C4-2B (cell line): ENCODE data around the gene REV3L.

ENCODE experiments used
- H3K27ac ChIP-seq: fragments of 450-650 bp; 2 replicates; pipeline ENCODE4 v1.5.1; 2017
- ZFX ChIP-seq: fragments of 450-650 bp; IDR thresholded peaks from 2 replicates; pipeline ENCODE4 v1.6.1; 2017
- TF ChIP-seq, protein P1 (sequence below): fragments of 450-650 bp; conservative IDR thresholded peaks from 2 replicates; pipeline ENCODE4 v1.5.1; 2017; ENCODE audit warnings: mild to moderate bottlenecking

Gene REV3L

DNA sequence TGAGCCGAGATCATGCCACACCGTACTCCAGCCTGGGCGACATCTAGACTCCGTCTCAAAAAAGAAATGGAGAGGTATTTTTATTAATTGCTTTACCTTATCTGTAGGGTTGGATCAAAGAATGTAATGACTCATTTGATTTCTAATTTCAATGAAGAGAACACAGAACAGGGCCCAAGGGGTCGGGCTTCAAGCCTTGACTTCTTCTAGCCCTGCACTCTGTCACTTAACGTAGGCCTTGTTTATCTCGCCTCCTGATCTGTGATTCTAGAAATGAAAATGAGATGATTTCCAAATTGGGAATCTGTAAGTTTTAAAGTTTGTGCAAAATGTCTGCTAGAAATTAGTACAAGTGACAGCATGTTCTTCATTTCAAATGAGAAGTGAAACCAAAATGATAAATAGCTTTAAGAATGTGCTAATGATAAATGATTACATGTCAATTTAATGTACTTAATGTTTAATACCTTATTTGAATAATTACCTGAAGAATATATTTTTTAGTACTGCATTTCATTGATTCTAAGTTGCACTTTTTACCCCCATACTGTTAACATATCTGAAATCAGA lies 215.2 kb downstream of the REV3L start:
- TF ChIP-seq, protein P1, sequence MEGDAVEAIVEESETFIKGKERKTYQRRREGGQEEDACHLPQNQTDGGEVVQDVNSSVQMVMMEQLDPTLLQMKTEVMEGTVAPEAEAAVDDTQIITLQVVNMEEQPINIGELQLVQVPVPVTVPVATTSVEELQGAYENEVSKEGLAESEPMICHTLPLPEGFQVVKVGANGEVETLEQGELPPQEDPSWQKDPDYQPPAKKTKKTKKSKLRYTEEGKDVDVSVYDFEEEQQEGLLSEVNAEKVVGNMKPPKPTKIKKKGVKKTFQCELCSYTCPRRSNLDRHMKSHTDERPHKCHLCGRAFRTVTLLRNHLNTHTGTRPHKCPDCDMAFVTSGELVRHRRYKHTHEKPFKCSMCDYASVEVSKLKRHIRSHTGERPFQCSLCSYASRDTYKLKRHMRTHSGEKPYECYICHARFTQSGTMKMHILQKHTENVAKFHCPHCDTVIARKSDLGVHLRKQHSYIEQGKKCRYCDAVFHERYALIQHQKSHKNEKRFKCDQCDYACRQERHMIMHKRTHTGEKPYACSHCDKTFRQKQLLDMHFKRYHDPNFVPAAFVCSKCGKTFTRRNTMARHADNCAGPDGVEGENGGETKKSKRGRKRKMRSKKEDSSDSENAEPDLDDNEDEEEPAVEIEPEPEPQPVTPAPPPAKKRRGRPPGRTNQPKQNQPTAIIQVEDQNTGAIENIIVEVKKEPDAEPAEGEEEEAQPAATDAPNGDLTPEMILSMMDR: no peak
- TF ChIP-seq ZFX: no peak
- no peak overlapping the region for H3K27ac ChIP-seq

- no peak for TF ChIP-seq ZFX
- TF ChIP-seq, protein P1: no peak
- no peak overlapping the region for H3K27ac ChIP-seq
Observed at GRCh38 chr6:111266276-111266675, 216.7 kb downstream of the REV3L start.

- no peak overlapping the region for H3K27ac ChIP-seq
- no peak for TF ChIP-seq ZFX
- TF ChIP-seq, protein P1: no peak
Observed at GRCh38 chr6:111265842-111266241, 217.2 kb downstream of the REV3L start.

- TF ChIP-seq, protein P1: no peak
- no peak for TF ChIP-seq ZFX
- H3K27ac ChIP-seq: no peak overlapping the region
Observed at GRCh38 chr6:111263837-111264236, 219.2 kb downstream of the REV3L start.

DNA sequence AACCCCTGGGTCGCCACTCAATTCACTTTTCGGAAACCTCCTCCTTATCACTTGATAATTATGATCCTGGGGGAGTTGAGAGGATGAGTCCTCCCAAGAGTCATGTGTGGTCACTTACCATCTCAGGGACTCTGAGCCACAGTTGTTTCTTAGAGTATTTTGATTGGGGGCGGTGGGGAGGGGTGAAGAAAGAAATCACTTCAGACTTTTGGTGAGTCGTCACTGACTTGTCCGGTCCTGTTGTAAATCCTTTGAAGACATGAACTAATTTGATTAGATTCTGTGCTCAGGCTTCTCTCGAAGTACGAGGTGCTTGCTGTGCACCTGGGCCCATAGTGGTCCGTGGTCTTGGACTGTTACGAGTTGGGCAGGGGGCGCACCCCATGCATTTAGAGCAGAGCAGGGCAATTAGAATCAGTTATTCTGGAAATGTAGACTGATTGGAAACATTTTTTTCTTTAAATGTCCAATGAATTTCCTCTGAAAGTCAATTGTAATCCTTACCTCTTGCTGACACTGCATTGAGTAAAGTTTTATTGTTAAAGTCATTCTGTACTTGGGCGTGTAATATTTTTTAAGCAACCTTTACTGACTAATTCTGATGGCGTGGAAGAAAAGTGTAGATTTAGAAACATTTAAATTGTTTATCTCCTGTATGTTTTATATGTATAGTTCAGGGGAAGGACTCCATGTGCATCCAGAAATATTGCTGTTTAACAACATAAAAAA lies 222.3 kb downstream of the REV3L start:
- TF ChIP-seq, protein P1: no peak
- TF ChIP-seq ZFX: no peak
- H3K27ac ChIP-seq: no peak overlapping the region

GRCh38 chr6:111259089-111259831 lies 223.8 kb downstream of the REV3L start:
- peak; percentile 62 for TF ChIP-seq ZFX
- TF ChIP-seq, protein P1: peak; percentile 94
- peak overlapping the region; percentile 74 for H3K27ac ChIP-seq

GRCh38 chr6:111258615-111259088 lies 224.4 kb downstream of the REV3L start:
- TF ChIP-seq ZFX: no peak
- TF ChIP-seq, protein P1: no peak
- peak overlapping the region; percentile 74 for H3K27ac ChIP-seq
